SIG-M5 treated with dmso at 0.1 percent for 504 hours (cell line): ENCODE data around the gene RRP12.

Experiments used
- DNase-seq: peaks from one replicate; lab custom pipeline; 2025; ENCODE audit not compliant: unreplicated experiment; lab: John Stamatoyannopoulos, UW

RRP12 gene

DNA sequence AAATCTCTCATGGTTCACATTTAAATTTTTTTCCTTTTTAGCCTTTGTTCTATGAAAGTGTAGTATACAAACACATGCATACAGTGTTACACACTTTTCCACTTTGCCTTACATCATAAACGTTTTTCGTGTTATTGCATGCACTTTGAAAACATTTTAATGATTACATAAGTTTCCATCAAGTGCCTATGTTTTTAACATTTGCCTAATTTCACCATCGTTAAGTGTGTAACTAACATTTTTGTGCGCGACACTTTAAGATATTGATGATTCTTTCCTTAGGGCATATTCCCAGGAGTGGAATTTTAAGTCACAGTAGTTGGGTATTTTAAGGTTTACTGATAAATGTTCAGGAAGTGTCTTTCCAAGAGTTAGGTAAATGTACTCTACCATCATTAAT, 65.1 kb downstream of the RRP12 start:
- no peak for DNase-seq

DNA sequence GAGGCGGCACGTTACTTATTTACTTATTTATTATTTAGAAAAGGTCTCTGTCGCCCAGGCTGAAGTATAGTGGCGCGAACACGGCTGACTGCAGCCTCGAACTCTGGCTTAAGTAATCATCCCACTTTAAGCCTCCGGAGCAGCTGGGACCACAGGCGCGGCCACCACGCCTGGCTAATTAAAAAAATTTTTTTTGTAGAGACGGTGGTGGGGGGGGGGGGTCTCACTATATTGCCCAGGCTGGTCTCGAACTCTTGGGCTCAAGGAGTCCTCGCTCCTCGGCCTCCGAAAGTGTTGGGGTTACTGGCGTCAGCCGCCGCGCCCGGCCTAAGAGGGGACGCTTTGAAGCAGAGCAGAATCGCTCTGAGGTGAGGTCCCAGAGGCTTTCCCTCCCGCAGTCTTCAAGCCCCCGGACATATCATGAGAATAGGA, 65.9 kb downstream of the RRP12 start:
- no peak for DNase-seq

DNA sequence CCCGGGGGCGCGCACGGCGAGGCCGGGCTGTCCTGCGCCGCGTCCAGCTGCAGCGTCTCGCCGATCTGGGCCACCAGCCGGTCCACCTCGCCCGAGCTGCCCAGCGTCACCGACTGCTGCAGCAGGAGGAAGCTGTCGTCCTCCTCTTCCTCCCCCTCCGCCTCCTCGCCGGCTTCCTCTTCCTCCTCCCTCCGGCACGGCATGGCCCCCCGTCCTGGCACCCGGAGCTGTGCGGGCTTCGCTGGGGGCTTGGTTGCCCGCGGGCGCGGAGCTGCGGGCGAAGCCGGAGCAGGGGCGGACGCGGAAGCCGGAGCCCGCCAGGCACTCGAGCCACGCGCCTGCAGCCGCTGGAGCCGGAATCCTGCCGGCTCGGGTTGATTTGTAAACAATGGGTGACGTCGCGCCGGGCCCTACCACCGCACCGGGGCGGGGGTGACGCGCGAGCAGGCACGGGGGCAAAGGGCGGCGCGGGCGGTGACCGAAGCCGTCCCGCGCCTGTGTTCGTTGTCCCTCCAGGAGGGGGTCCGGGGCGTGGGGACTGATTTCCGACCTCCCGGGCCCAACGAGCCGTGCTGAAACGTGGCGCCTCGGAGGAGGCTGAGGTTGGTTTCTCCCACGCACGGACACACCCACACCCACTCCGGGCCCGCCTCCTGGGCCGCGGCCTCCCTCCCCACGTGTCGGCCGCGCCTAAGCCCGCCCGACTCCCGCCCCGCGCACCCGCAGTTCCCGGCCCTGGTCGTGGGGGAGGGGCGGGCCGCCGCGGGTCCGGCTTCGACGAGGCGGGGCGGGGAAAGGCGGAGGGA, 66.6 kb downstream of the RRP12 start, which contains the start of gene FRAT2:
TSS of gene FRAT2 (minus strand) at position 360 of the 806 bp plus-strand sequence. CDS start at position 203, 157 bp downstream.
- peak; percentile 74 for DNase-seq

DNA sequence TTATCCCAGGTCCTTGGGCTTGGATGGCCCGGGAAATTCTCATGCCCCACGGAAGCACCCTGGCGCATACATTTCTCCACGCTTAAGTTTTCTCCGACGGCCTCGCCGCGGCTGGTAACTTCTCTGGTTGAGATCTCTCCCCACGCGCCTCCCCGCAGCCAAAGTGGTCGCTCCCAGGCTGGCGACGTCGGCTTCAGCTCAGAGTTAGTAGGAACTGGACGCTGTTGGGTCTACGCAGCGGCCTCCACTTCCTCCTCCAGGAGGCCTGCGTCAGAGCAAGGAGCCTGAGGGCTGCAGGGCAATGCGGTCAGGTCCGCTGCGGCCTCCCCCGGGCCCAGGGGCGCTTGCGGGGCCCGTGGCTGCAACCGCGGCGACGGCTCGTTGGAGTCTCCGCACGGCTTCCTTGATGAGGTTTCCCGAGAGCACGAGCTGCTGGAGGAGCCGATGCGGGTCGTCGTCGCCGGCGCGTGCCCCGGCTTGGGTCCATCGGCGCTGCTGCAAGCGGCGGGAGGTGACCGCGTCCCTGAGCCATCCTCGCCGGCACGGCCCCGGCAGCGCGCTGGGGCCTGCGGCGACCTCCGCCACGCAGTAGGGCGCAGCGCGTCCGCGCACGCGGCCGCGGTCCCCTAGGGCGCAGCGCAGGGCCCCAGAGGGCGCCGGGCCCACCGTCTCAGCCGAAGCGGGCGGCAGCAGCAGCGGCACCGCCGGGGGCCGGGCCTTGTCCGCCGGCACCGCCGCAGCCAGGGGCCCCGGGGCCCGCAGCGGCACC, 67.4 kb downstream of the RRP12 start:
- DNase-seq, result peak; percentile 57

DNA sequence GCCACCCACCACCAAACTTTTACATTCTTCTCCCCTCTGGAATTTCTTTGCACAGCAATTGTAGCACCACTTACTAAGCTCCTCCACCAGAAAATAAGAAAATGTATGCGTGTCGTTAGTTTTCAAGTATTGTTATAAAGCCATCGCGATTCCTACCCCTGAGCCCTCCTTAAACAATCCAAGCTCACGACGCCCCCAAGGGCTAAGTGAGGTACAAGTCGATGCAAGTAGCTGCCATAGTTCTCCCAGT, 67.9 kb downstream of the RRP12 start:
- peak; percentile 49 for DNase-seq

DNA sequence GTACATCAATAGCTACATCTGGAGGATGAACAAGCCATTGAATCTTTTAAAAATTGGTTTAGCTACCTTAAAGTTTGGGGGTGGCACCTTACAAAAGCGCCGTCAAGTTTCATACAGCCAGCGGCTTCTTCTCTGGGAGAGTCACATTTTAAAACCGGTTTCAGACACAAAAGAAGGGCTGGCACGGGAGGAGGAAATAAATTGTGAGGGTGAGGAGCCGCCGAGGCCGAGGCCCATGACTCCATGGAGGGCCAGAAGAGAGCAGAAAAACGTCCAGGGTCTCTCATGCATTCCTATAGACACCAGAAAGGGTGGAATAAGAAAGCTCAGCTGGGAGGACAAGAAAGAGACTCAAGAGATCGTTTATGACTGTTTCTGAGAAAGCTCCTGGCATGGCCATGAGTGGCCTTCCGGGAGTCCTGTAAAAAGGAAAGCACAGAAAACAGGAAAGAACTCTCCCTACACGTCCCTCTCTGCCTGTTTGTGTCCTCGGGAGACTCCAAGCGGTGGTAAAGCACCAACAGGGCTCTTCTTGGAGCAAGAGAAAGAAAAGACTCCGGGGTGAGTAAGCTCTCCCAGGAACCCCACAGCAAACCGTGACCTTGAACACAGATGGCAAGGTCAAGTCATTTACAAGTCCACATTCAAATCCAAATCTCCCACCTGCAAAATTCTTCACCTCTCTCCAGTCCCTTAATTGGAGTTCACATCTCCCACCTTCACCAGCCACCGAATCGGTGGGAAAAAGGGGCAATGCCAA, 68.4 kb downstream of the RRP12 start:
- peak; percentile 33 for DNase-seq

DNA sequence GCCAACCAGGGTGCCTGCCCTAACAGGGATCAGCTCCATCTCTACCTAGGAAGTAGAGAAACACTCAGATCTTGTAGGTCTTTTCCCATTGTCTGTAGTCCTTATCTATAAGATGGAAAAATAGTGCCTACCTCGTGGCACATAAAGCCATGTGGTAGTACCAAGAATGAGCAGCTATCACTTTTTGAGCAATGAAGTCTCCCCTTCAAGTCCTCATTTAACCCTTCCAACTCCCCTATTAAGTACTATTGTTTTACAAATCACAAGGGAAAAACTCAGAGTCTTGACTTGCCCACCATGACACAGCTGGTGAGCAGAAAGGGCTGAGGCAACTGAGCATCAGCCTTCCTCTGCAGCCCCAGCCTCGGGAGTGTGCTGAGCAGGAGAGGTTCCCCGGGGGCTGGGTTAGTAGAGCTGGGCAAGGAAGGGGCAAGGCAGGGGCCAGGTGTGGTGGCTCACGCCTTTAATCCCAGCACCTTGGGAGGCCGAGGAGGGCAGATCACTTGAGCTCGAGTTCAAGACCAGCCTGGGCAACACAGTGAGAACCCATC, 69.9 kb downstream of the RRP12 start:
- no peak for DNase-seq

DNA sequence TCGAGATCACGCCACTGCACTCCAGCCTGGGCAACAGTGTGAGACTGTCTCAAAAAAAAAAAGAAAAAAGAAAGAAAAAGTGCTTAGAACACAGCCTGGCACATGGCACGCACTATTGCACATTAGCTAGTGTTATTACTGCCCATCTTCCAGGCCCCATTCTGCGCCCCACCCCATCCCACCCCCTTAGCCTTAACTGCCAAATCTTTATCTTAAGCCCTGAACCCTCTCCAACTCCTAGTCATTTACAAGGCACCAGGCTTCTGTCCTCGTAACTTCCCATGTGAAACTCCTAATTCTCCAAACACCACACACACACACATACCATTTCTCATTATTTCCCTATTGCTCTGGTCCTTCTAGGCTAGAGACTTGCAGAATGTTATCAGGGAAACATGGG, 71.4 kb downstream of the RRP12 start:
- DNase-seq, result peak; percentile 42

DNA sequence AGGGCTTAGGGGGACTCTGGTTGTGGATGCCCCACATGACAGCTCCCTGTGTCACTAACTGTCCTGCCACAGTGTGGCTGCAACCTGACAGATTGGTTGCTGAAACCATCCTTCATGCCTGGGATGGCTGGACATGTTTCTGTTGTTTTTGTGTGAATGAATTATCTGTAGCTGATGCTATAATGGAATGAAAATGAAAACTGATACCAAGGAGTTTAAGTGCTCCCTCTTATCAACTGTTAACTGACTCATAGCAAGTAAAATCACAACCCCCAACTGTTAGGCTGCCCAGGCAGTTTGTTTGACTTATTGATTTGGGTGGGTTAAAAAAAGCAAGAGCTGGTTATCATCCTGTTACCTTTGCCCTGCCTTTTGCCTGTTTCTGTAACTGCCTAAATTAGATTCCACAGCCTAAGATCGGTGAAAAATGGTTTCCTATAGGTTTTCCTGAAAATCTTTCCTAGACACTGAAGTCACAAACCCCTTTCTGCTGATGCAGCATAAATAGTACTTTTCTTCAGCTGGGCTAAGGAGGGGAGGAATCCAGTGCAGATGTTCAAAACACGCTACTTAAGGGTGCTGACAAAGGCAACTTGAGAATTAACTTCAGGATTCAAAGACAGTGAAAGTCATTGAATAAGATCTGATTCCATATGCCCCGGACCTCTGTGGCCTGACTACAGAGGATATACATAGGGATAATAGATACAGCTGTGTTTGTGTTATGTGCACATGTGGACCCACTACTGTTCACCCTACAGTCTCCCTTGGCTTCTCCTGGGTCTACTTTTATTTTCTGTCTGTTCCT, 72.3 kb downstream of the RRP12 start:
- no peak for DNase-seq

DNA sequence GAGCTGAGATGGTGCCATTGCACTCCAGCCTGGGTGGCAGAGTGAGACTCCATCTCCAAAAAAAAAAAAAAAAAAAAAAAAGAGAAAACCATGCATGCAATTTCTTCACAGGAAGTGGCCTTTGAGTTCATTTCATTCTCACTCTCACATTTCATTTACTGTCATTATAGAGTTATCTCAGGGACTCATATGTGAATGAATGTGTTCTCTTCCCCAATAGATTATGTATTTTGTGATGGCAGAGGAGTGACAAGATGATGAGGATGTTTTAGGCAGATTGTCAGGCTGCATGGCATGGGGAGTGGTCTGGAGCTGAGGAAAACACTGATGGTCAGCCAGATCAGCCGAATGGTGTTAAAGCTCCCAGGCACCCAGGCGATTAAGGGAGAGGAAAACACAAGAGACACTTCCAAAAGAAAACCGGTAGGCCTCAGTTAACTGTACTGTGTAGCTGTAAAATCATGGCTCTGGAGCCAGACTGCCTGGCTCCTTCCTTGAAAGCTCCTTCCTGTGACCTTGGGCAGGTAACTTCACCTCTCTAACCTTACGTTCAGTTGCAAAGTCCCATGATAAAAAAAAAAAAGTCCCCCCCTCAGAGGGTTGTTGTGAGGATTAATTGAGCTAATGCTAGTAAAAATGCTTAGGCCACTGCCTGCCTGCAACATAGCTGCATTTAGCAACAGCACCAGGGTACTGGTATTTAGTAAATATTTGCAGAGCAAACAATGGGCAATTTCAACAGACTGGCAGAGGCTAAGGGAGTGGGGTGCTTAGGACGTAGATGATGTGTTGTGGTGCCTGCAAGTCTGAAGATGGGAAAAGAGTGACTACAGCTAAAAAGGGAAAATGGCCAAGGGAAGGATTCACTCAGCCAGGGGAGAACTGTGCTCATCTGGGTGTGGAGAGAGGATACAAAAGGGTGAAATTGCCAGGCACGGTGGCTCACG, 73.5 kb downstream of the RRP12 start:
- DNase-seq, result peak; percentile 35

DNA sequence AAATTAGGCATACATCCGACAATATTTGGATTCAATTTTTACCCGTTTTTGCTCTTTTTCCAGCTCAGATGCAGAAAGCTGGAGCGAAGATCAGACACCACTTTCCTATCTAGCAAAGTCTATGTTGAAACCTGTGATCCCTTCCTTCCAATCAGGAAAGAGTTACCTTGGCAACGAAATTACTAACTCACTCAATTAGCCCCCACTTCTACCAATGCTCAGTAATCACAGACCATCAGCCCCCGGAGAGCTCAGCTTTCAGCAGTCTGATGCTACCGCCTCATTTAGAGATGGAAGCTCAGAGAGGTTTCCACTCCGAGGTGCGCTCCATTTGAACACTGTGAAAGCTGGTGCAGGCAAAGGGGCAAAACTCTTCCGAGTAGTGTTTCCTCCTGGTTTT, 75.4 kb downstream of the RRP12 start:
- DNase-seq, result no peak

DNA sequence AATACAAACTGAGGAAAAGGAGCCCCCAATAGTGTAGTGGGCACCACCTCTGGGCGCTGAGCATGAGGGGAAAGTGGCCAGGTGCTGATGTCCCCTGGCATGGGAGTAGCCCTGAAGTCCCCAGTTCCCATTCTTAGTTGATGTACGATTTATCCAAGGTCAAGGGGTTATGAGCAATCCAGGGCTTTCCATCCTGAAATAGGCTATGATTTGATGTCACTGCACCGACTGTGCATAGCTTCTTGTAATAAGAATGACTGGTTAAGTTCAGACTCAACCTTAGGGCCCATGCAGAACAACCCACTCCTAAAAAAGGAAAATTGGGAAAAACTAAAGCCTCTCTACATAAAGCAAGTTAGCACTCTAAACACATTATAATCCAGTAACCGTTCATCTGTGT, 77.6 kb downstream of the RRP12 start:
- DNase-seq, result no peak

DNA sequence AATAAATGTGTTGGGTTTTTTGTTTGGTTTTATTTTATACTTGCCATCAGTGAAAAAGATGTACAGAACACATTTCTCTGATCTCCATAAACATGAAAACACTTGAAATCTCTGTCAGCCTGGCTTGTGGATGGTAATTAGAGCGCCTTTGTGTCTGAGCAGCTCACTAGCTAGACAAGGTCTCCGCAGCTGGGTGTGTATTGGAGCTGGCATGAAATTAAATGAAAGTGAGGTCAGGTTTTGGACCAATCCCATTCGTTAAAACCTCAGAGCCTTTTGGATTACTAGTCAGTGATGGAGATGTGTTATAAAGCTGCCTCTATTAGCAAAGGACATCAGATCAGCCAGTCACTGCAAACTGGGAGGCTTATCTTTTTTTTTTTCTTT, 79.3 kb downstream of the RRP12 start:
- DNase-seq, result no peak

DNA sequence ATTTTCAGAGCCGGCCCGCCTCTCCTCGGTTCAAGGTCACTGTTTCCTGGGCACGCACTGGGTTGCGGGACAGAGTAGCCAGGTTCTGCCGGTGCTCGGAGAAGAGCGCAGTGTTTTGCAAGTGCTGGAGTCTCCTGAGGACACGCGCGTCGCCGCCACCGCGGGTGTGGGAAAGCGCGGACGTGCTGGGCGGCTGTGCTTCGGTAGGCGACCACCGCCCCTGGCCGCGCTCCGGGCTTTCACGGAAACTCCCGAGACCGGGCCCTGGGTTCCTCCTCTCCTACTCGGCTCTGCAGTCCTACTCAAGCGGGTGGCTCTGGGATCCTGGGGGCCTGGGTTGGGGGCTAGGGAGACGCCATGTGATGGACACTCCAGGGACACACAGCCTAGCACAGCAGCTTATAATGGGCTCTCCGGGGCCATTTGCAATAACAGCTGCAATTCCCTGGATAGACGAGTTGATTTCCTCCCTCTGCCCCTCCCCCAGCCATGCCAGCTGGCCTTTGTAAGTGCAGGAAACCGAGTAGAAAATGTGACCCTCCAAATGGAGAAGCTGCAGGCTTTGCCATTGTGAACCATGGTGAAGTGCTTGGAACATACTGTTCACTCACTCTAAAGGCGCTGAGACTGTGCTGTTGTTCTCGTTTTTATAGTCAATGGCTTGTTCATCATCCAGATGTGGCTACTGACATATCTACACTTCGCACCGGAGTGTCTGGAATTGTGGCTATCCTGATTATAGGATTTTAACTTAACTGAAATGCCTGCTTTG, 79.9 kb downstream of the RRP12 start:
- no peak for DNase-seq

DNA sequence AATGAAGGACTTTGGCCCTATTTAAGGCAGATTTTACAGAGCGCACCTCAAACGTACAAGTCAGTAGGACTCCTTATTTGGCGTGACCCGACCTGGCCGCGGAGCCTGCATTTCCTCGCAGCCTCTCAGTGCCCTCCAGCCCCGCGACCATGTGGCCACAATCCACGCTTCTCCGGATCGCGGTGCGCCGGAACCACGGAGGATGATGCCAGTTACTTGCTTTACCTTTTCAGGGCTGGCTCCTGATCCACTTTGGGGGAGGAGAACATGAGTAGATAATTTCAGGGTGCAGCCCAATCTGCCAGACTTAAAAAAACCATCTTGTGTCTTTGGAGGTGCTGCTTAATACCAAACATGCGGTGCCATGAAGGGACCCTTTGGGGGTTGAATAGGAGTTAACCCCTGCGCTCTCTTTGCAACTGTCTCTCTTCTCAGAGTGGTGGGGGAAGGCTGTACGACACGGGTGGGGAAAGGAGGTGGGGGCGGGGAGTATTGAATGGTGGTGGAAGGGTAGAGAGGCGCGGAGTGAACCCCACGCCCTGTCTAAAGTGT, 80.6 kb downstream of the RRP12 start:
- no peak for DNase-seq

DNA sequence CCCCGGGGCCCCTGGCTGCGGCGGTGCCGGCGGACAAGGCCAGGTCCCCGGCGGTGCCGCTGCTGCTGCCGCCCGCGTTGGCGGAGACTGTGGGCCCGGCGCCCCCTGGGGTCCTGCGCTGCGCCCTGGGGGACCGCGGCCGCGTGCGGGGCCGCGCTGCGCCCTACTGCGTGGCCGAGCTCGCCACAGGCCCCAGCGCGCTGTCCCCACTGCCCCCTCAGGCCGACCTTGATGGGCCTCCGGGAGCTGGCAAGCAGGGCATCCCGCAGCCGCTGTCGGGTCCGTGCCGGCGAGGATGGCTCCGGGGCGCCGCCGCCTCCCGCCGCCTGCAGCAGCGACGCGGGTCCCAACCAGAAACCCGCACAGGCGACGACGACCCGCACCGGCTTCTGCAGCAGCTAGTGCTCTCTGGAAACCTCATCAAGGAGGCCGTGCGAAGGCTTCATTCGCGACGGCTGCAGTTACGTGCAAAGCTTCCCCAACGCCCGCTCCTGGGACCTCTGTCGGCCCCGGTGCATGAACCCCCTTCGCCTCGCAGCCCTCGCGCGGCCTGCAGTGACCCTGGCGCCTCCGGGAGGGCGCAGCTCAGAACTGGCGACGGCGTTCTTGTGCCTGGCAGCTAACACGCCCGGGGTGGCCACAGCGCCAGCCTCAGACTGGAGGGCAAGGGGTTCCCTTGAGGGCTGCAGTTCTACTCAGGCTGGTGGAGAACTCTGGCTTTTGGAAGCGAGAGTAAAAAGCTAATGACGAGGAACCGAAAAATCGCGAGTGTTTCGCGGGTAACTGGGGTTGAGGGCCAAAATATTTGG, 81.3 kb downstream of the RRP12 start:
- no peak for DNase-seq

DNA sequence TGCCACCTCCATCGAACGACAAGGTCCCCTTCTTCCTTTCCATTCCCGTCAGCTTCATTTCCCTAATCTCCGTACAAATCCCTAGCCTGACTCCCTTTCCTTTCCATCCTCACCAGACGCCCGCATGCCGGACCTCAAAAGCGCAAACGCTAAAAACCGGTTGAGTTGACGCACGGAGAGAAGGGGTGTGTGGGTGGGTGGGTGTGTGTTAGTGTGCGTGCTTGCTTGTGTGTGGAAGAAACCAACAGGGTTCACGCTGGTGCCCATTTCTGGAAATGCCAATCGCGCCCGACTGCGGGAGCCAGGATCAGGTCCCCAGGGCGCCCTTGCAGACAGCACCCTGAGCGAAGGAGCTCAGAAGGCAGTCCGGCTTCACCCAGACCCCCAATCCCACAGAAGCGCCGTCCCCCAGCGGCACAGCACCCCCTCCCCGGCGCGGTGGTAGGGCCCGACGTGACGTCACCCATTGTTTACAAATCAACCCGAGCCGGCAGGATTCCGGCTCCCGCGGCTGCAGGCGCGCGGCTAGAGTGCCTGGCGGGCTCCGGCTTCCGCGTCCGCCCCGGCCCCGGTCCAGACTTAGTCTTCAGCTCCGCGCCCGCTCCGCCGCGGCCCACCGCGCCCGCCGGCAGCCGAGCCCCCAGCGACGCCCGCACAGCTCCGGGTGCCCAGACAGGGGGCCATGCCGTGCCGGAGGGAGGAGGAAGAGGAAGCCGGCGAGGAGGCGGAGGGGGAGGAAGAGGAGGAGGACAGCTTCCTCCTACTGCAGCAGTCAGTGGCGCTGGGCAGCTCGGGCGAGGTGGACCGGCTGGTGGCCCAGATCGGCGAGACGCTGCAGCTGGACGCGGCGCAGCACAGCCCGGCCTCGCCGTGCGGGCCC, 82.1 kb downstream of the RRP12 start, which contains the start of gene FRAT1:
TSS of gene FRAT1 (plus strand) at position 500 of the 880 bp plus-strand sequence. CDS start at position 683, 183 bp downstream.
- peak; percentile 76 for DNase-seq
